HL-60 (cell line): ENCODE measurements around the gene PDK2.

ENCODE experiments used
- CTCF ChIP-seq: IDR thresholded peaks from one replicate; pipeline ENCODE4 v1.5.1; 2011; ENCODE audit warnings: low read length, control low read depth, inconsistent platforms; ENCODE audit not compliant: insufficient read depth
- POLR2AphosphoS5 ChIP-seq: IDR thresholded peaks from 2 replicates; pipeline ENCODE4 v1.6.1; 2012; ENCODE audit warnings: low read depth
- SPI1 ChIP-seq: IDR thresholded peaks from 2 replicates; pipeline ENCODE4 v1.6.1; 2012; ENCODE audit warnings: low read depth, mild to moderate bottlenecking, borderline replicate concordance

- TF ChIP-seq CTCF (no peak), POLR2AphosphoS5 (no peak), SPI1 (no peak)
These were observed 62.7 kb downstream of the PDK2 start for GRCh38 chr17:50157891-50158290.
